GM18505 (cell line): Measurements from ENCODE around the gene CHCHD6.

Experiments used
- ATAC-seq: cut with Tn5 transposase; IDR thresholded peaks from one replicate; pipeline ENCODE4 v1.9.1; 2021; ENCODE audit not compliant: unreplicated experiment
- POLR2A ChIP-seq: IDR thresholded peaks from 4 replicates; pipeline ENCODE4 v1.6.1; 2011; ENCODE audit warnings: borderline replicate concordance; ENCODE audit not compliant: insufficient read depth, insufficient read length; ENCODE audit errors: extremely low read depth

CHCHD6 gene

DNA sequence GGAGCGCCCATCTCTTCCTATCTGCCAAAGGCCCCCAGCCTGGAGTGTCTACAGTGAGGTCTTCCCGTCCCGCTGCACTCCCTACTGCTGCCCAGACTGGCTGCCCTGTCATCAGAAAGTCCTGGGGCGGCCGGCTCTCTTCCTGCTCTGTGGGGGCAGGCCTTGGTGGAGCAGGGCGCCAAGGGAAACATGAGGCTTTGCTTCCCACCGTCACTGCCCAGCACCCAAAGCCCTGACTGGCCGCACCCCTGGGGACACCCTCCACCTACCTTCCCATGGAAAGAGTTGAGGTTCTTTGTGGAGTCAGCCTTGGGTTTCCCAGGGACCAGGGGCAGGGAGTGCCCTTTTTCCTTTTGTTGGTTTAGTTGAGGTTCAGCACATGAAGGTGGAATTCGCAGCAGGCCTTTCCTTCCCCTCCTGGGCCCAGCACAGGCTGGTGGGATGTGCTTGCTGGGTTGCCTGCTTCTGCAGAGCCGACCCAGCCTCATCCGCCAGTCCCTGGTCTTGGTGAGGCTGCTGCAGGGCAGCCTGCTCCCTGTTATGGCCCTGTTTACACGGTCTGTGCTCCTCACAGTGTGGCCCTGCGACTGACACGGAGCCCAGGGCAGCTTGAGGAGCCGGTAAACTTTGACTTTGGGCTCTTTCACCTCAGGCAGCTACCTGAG lies 227.0 kb downstream of the CHCHD6 start:
- ATAC-seq, result no peak
- TF ChIP-seq POLR2A, result no peak

DNA sequence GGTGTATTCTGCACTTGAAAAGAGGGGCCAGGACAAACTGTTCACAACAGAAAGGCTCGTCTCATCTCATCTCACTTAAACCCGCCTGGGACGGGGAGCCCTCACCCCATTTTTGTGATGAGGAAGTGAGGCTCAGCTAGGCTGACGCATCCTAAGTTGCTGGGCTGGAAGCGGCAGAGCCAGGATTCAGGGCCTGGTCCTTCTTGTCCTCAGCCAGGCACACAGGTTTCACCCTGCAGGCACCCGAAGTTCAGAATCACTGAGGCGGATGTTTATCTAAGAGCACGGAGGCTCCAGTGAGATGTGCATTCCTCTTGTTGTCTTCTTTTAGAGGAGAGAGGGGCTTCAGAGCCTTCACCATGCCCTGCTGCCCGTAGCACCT lies 227.8 kb downstream of the CHCHD6 start:
- ATAC-seq, result no peak
- no peak for TF ChIP-seq POLR2A

GRCh38 chr3:126932188-126932931 lies 228.3 kb downstream of the CHCHD6 start:
- ATAC-seq, result no peak

GRCh38 chr3:126934031-126934531 lies 230.0 kb downstream of the CHCHD6 start:
- no peak for TF ChIP-seq POLR2A
- no peak for ATAC-seq

More at GRCh38 chr3:126932188-126932931, 228.3 kb downstream of the CHCHD6 start:
- TF ChIP-seq POLR2A, result no peak

- no peak for ATAC-seq
- TF ChIP-seq POLR2A, result no peak
These were observed 231.0 kb downstream of the CHCHD6 start for GRCh38 chr3:126934991-126935390.

- TF ChIP-seq POLR2A, result no peak
- ATAC-seq, result no peak
These were observed 231.9 kb downstream of the CHCHD6 start for GRCh38 chr3:126935756-126936509.

- TF ChIP-seq POLR2A, result no peak
- no peak for ATAC-seq
These were observed 232.9 kb downstream of the CHCHD6 start for GRCh38 chr3:126936853-126937425.

- no peak for TF ChIP-seq POLR2A
These were observed 233.5 kb downstream of the CHCHD6 start for GRCh38 chr3:126937533-126937932.

GRCh38 chr3:126937973-126938372 lies 233.9 kb downstream of the CHCHD6 start:
- no peak for TF ChIP-seq POLR2A
- no peak for ATAC-seq

More at GRCh38 chr3:126937533-126937932, 233.5 kb downstream of the CHCHD6 start:
- no peak for ATAC-seq

DNA sequence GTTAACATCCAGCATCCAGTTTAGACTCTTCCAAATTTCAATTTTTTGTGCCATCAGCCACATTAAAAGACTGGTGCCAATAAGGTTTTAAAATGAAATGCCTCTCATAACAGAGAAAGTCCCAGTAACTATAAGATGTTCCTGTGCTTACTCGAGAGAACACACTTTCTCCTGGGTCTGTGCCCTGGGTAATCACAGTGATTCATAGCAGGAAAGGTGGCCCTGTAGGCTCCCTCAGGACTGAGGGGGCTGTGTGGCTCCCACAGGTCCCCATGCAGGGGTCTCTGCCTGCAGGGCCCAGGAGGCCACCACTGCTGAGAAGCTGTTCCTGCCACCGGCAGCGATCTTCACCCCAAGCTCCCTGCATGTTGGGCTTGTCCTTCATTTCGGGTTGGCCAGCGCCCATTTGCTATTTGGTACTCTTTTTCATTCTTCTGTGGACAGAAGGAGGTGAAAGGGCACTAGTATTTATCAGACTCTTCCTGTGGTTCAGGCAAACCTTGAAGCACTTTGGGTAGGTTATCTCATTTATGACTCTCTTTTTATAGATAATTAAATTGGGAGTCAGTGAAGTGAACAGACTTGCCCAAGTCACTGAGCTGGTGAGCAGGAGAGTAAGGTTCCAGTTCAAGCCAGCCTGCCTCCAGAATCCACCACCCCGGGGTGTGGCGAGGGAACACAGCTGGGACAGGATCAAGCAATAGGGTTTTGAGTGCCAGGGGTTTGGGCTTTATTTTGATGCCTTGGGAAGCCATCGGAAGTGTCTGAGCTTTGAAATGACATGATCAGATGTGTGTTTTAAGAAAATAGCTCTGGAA lies 234.7 kb downstream of the CHCHD6 start:
- ATAC-seq, result no peak
- TF ChIP-seq POLR2A, result no peak

GRCh38 chr3:126939338-126939718 lies 235.3 kb downstream of the CHCHD6 start:
- no peak for ATAC-seq
- TF ChIP-seq POLR2A, result no peak

- no peak for ATAC-seq
- no peak for TF ChIP-seq POLR2A
These were observed 235.7 kb downstream of the CHCHD6 start for GRCh38 chr3:126939733-126940132.
